GM19240 (cell line): Measurements from ENCODE around the gene NT5C1A.

Experiments used
- DNase-seq: peaks from one replicate; pipeline ENCODE4 v3.0.0; 2011; ENCODE audit warnings: low spot score; ENCODE audit not compliant: insufficient read length

The NT5C1A gene

DNA sequence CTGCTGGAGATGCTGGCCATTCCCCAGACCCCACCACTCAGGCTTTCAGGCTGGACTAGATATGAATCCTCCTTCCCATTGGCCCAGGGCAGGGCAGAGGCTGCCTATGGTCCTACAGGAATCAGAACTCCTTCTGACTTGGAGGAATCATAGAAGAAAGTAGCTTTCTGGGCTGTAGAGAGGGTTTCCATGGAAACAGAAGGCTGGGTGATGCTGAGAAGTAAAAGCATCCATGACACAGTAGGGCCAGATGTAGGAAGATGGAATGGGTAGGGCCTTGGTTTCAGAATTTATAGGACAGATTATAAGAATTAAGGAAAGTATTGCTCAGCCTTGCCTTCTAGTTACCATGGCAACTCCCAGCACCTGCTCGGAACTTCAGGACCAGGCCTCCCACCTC is 9.0 kb downstream of the NT5C1A start:
- no peak for DNase-seq

DNA sequence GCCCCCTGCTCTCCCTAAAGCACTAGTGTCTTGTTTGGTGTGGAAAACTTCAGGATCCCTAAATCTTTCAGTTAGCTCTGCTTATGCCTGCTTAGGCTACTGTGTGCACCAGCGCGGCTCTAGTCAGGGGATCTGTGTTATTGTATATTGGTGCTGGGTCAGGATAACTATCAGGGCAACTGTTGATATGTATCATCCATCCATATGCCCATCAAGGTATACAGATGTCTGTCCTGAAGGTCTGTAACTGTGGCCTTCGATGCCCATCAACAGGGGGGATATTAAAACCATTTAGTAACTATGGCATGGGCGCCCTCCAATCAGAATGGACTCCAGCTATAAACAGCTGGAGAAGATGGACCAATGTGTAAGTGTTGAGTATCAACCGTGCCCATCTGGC is 12.4 kb downstream of the NT5C1A start:
- no peak for DNase-seq

DNA sequence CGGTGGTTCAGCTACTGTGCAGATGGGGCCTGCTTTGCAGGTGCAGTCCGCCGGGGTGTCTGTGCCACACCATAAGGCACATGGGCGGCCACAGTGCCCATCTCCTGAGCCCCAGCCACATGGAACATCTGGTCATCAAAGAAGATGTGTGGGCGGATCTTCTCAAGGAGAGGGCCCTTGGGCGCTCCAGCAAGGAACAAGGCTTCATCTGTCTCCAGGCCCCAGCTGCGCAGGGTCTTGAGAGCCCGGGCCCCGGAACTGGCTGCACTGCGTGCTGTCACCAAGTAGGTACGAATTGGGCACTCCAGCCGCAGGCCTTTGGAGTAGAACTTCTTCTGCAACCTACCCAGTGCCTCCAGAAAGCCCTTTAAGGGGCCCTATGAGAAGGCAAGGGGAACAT is 12.8 kb downstream of the NT5C1A start:
- no peak for DNase-seq

DNA sequence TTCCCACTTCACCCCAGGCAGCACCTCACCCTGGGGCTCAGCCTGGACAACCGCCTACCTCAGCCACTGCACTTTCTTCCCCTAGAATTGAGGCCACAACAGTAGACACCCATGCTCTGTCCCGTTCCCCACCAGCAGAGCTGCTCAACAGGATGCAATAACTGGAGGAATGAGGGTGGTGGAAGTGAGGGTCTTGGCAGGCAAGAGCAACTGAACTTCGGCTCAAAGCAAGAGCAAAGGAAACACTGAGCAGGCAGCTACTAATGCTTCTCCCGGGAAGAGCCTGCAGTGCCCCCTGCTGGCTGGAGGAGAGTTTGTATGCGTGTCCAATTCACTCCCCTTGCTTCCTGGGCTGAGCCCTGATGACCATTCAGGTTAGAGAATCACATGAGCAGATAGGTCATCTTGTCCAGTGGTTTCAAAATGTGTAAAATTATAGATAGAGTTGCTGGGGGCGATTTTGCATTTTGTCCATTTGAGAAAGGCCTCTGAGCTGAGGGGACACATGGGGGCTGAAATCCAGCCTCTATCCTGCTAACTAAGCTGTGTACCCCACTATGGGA is 13.9 kb downstream of the NT5C1A start:
- peak; percentile 43 for DNase-seq

- no peak for DNase-seq
Observed at GRCh38 chr1:39657402-39657801, 14.5 kb downstream of the NT5C1A start.

DNA sequence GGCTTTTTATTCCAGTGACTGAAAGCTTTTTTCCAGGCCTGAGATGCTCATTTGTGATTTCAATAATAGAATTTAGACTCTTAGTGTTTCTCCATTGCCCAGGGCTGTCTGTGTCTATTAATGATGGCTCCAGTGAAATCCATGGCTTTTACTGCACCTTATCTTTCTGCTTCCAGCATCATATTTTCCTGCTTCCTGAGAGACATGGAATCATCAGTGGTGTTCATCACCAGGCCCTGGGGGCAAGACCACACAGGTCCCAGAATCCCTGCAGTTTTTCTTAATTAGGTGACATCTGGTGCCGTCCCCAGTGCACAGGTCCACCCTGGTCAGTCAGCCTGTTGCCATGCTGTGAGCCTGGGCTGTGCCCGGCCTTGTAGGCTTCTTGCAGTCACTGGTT is 15.5 kb downstream of the NT5C1A start:
- DNase-seq: no peak

DNA sequence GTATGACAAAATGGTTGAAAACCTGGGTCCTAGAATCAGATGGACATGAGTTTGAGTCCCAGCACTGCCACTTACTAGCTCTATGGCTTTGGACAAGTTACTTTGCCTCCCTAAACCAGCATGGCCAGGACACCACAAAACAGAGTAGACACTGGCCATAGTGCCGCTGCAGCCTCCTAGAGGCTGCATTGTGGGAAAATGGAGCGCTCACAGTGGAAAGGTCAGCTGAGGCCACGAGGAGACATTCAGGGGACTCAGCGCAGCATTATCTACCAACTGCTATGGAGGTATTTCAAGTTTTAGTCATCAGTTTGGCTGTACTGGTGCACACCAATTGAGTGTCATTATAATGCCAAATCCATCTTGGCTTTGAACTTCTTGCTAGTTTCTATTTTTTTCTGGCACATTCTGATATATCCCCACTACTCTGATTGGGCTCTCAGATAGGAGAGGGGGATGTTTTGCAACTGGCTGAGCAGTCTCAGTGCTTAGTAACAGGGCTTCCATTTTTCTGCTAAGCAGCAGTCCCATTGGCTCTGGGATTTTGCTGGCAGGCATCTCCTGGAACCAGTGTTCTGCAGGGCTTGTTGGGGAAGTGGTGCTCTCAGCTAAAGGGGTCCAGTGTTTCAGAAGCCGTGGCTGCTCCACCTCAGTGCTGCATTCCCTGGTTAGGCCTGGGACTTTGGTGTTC is 16.2 kb downstream of the NT5C1A start:
- no peak for DNase-seq

DNA sequence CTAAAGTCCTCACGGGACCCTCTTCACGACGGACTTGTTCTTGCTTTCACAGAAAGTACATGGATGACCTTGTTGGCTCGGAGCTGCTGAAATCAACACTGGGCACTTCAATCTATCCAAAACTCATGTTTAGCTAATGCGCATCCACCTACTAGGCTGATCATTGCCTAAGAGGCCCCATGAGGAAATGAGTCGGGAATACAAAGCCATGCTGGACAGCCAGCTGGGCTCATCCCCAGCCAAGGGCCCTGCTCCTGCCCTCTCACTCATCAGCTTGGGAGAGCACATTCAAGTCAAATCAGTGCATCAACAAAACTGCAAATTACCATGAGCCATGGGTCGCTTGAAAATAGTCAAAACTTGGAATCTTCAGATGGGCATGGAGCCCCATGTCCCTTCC is 17.6 kb downstream of the NT5C1A start:
- DNase-seq: no peak

GRCh38 chr1:39653546-39654031 is 18.3 kb downstream of the NT5C1A start:
- peak; percentile 59 for DNase-seq

GRCh38 chr1:39652554-39652953 is 19.4 kb downstream of the NT5C1A start:
- no peak for DNase-seq

GRCh38 chr1:39652105-39652504 is 19.8 kb downstream of the NT5C1A start:
- DNase-seq: no peak

GRCh38 chr1:39650431-39650830 is 21.5 kb downstream of the NT5C1A start:
- DNase-seq: no peak

DNA sequence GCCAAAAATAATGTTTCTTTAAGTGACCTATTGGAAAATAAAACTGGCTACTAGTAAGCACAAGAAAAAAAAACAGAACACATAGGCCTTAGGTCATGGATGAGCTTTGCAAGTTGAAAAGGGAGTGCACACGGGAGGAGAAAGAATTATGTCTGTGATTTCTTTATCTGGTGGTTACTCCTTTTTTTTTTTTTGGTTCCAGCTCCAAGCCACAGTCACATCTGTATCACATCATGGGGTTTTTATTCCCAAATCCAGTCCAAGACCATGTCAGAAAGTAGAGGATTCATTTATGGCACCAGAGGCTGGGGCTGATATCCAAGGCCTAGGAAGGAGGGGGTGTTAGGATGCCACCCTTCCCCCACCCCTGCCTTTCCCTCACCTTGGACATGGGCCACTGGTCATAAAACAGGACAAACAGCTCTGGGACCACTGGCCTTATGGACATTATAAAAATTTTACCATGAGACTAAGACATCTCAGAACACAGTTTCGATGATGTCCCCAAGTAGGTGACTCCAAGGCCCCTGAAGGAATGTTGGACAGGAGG is 22.2 kb downstream of the NT5C1A start:
- DNase-seq: no peak

DNA sequence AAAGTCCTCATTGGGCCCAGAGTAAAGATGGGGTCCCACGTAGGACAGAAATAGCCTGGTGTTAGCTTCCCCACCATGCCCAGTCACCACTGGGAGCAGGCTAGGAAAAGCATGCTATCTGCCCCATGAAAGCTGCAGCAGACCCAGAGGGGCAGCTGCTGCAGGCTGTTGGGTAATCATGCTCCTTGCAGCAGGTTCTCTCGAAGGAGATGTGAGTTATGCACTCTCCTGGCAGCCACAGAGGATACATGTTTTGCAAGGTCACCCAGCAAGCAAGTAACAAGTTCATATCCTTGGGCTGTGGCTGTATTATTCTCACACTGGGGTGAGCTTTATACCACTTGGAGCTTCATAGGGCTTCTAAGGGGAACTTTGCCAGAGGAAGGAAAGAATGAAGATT is 23.4 kb downstream of the NT5C1A start:
- DNase-seq: no peak

GRCh38 chr1:39647247-39647646 is 24.7 kb downstream of the NT5C1A start:
- no peak for DNase-seq

GRCh38 chr1:39646232-39647081 is 25.4 kb downstream of the NT5C1A start:
- DNase-seq: no peak

DNA sequence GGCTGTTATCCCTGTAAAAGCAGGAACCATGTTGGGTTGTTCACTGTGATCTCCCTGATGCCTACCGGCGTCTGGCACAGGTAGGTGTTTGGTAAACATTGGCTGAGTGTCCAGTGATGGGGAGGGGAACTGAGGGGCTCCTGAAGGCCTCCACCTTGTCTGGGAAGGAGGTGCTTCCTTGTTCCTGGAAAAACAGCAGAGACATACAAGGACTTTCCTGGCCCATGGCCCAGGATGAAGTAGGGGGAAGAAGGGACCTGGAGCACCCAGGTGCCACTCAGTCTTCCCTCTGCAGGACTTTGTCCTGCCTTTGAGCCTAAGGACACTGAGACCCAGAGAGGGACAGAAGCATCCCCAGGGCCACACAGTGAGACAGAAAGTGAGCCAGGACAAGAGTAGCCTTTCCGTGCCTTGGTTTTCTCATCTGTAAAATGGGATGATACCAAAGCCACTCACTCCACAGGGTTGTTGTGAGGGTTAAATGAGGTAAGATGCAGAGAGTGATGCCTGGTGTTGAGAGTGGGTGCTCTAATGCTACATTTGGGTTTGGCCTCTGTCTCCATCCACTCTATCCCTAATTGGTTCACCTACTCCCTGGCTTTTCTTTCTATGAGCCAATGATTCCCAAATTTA is 26.4 kb downstream of the NT5C1A start:
- DNase-seq: no peak

GRCh38 chr1:39643705-39644104 is 28.2 kb downstream of the NT5C1A start:
- DNase-seq: no peak

GRCh38 chr1:39642796-39643195 is 29.1 kb downstream of the NT5C1A start:
- DNase-seq: no peak

DNA sequence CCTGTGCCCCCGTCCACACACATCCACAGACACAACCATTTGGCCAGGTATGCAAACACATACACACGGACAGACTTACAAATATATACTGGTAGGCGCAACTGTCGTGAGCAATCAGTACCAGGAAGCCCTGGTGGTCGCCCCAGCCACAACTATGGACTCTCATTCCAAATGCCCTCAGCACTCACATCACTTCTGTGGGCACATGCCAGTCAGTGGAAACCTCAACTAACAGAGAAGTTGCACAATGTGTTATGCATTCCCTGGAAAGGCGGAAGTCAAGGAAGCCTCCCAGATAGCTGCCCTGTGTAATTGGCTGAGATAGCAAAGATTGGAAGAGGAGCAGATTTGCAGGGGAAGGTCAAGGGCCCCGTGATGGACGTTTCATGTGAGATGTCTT is 31.0 kb downstream of the NT5C1A start:
- DNase-seq: no peak

- no peak for DNase-seq
Observed at GRCh38 chr1:39639305-39640130, 32.4 kb downstream of the NT5C1A start, which contains the start of gene HEYL. HEYL (minus strand) TSS chr1:39639643; CDS start chr1:39639625, 18 bp downstream.
